K562 (cell line): Measurements from ENCODE around the gene ZG16B. TPM values are rescaled to one million over a fixed set of nuclear protein-coding genes. Genes with fewer than 3 reads are reported as not detected.

Experiments
- ATAC-seq: fragments of 200-7000 bp; cut with Tn5 transposase; 3 replicates; pipeline ENCODE4 v1.9.1; 2020; ENCODE audit warnings: moderate library complexity
- BruUV-seq: library from RNA; stranded (reverse); fragments of 400-500 nt; replicated peaks from 2 replicates; lab custom pipeline; 2021; lab: Mats Ljungman, UMichigan
- CTCF ChIA-PET: fragments of 300-600 bp; formaldehyde crosslinking; extraction: SDS; loops from one replicate; lab custom pipeline; 2021; ENCODE audit warnings: low intra/inter-chr PET ratio; lab: Yijun Ruan, JAX
- POLR2A ChIA-PET: fragments of 300-600, 350-650 bp; sonication (Branson Sonifier 250); formaldehyde crosslinking; extraction: SDS; loops from one replicate; lab custom pipeline; 2021; ENCODE audit warnings: antibody characterized with exemption, inconsistent platforms; lab: Yijun Ruan, JAX
- DNase-seq, 4 experiments: peaks; one replicate each; pipeline versions ENCODE4 v3.0.0 to v3.0.0-alpha.2; 2011 to 2018; ENCODE audit warnings: low spot score in 3 of 4, mixed read lengths in 3 of 4; ENCODE audit errors: extremely low read depth in 1 of 4
- FAIRE-seq: peaks from 2 replicates; lab custom pipeline; 2011; peaks lifted over from hg19 to GRCh38; lab: Jason Lieb, UNC
- H2AFZ ChIP-seq: 2 replicates; pipeline ENCODE4 v1.6.0; 2011; ENCODE audit warnings: low read depth, low read length, control low read depth, inconsistent platforms
- H3K27ac ChIP-seq: fragments of 200-600 bp; 3 replicates; pipeline ENCODE4 v1.8.0; 2011; ENCODE audit warnings: low read depth, mild to moderate bottlenecking, control low read depth, inconsistent platforms, low read length, moderate library complexity, mixed read lengths; ENCODE audit errors: extremely low read depth
- H3K27me3 ChIP-seq, 2 experiments: fragments of 300-600 bp in 1 of 2; 2 replicates in 1 of 2; 3 replicates in 1 of 2; pipeline versions ENCODE4 v1.6.0 to v1.8.0; 2011; ENCODE audit warnings: inconsistent platforms in 2 of 2, low read length in 2 of 2, mild to moderate bottlenecking in 1 of 2, mixed read lengths in 1 of 2, moderate library complexity in 1 of 2; ENCODE audit not compliant: control insufficient read depth in 2 of 2, insufficient read depth in 2 of 2
- H3K36me3 ChIP-seq: fragments of 300-600 bp; 3 replicates; pipeline ENCODE4 v1.8.0; 2011; ENCODE audit warnings: mild to moderate bottlenecking, low read length, inconsistent platforms; ENCODE audit not compliant: control insufficient read depth, insufficient read depth
- H3K4me1 ChIP-seq, 2 experiments: fragments of 200-600 bp in 1 of 2; replicated peaks in 1 of 2; 2 replicates in 1 of 2; 3 replicates in 1 of 2; pipeline versions ENCODE4 v1.5.1 to v1.8.0; 2011; ENCODE audit warnings: inconsistent platforms in 2 of 2, low read length in 2 of 2, mild to moderate bottlenecking in 1 of 2, mixed read lengths in 1 of 2, moderate library complexity in 1 of 2; ENCODE audit not compliant: control insufficient read depth in 2 of 2, insufficient read depth in 2 of 2
- H3K4me2 ChIP-seq: 2 replicates; pipeline ENCODE4 v1.6.1; 2011; ENCODE audit warnings: low read length, control low read depth, inconsistent platforms, mixed read lengths; ENCODE audit not compliant: insufficient read depth
- H3K4me3 ChIP-seq: fragments of 200-600 bp; sonication (generic), shearing (Covaris generic); 2 replicates; pipeline ENCODE4 v1.5.1; 2016; ENCODE audit warnings: control low read depth, inconsistent platforms
- H3K79me2 ChIP-seq: fragments of 200-600 bp; 3 replicates; pipeline ENCODE4 v1.8.0; 2011; ENCODE audit warnings: low read length, inconsistent platforms; ENCODE audit not compliant: control insufficient read depth, insufficient read depth
- H3K9ac ChIP-seq, 2 experiments: 2 replicates each; pipeline versions ENCODE4 v1.6.0 to v1.6.1; 2011; ENCODE audit warnings: low read depth in 2 of 2, low read length in 2 of 2, control low read depth in 1 of 2, inconsistent platforms in 1 of 2, mild to moderate bottlenecking in 1 of 2, mixed read lengths in 1 of 2; ENCODE audit not compliant: insufficient read depth in 1 of 2
- H3K9me1 ChIP-seq: one replicate; pipeline ENCODE4 v1.6.0; 2011; ENCODE audit warnings: inconsistent platforms, mild to moderate bottlenecking, low read length, moderate library complexity; ENCODE audit not compliant: control insufficient read depth, insufficient read depth
- H3K9me3 ChIP-seq: replicated peaks from 2 replicates; pipeline ENCODE4 v1.5.1; 2011; ENCODE audit warnings: low read depth, low read length, inconsistent platforms; ENCODE audit not compliant: control insufficient read depth, insufficient read depth
- H4K20me1 ChIP-seq: replicated peaks from 2 replicates; pipeline ENCODE4 v1.6.1; 2011; ENCODE audit warnings: low read length, inconsistent platforms, mixed read lengths; ENCODE audit not compliant: control insufficient read depth, insufficient read depth
- EHMT2 ChIP-seq: fragments of 450-650 bp; IDR thresholded peaks from 2 replicates; pipeline ENCODE4 v1.6.1; 2018; ENCODE audit warnings: antibody characterized with exemption
- MIER1 ChIP-seq: fragments of 450-650 bp; IDR thresholded peaks from 2 replicates; pipeline ENCODE4 v1.6.1; 2016; ENCODE audit warnings: antibody characterized with exemption, mild to moderate bottlenecking, low read depth
- POLR2G ChIP-seq: fragments of 200-400 bp; formaldehyde crosslinking; IDR thresholded peaks from 2 replicates; pipeline ENCODE4 v1.6.1; 2017; ENCODE audit warnings: low read depth, mild to moderate bottlenecking, antibody characterized with exemption, low read length, moderate library complexity
- POLR3G ChIP-seq: IDR thresholded peaks from 2 replicates; pipeline ENCODE4 v1.6.1; 2011; ENCODE audit not compliant: insufficient read length, insufficient replicate concordance; ENCODE audit errors: extremely low read depth
- SMAD1 ChIP-seq: fragments of 150-350 bp; IDR thresholded peaks from 2 replicates; pipeline ENCODE4 v1.6.1; 2014; ENCODE audit warnings: low read length, low read depth; ENCODE audit not compliant: partially characterized antibody
- WGBS: fragments of 100-300 bp; shearing (Covaris generic); methylation state at CpG from one replicate; pipeline ENCODE4 v1.1.6; 2016; ENCODE audit warnings: low coverage, mixed read lengths; ENCODE audit not compliant: insufficient coverage; ENCODE audit errors: missing lambda C conversion rate; 5-methylcytosine and 5-hydroxymethylcytosine counted together
- in situ Hi-C: fragments of 300-500 bp; cut with MboI; formaldehyde crosslinking; loops from 4 replicates; pipeline ENCODE4 v1.15.0; 2018; ENCODE audit warnings: inconsistent platforms, mixed read lengths
- intact Hi-C: fragments of 100-400 bp; cut with micrococcal nuclease; formaldehyde crosslinking; loops from 2 replicates; pipeline ENCODE4 v1.14.2; 2022
- polyA plus RNA-seq, 8 experiments: library from polyadenylated mRNA; depleted of rRNA in 4 of 8; stranded (reverse) in 5 of 8; unstranded in 3 of 8; fragments of >200 nt; fragmentation: Nextera tagmentation in 2 of 8; fragmentation: Illumina TruSeq in 1 of 8; extraction: Ambion mirVana in 2 of 8; extraction: Trizol in 1 of 8; gene quantifications; 2 replicates each; pipeline versions ENCODE4 v1.2.1 to v1.2.3, GENCODE V29; 2011 to 2014; ENCODE audit warnings: inconsistent platforms in 1 of 8, missing spikeins in 1 of 8
- total RNA-seq, 7 experiments: library from RNA; depleted of rRNA in 6 of 7; stranded (reverse); fragments of >200 nt in 6 of 7; fragmentation: Illumina TruSeq in 2 of 7; extraction: Trizol in 2 of 7; gene quantifications; 2 replicates each; pipeline versions ENCODE4 v1.2.1 to v1.2.3, GENCODE V29; 2011 to 2021; ENCODE audit warnings: low replicate concordance in 1 of 7
- TF ChIP-seq, protein P1 (sequence below), 2 experiments: fragments of 450-650 bp; formaldehyde crosslinking in 1 of 2; IDR thresholded peaks; 2 replicates each; pipeline versions ENCODE4 v1.4.0 to v1.6.1; 2014 to 2020; ENCODE audit warnings: mild to moderate bottlenecking in 2 of 2, borderline replicate concordance in 1 of 2, low read depth in 1 of 2

The ZG16B gene
- total and polyA plus RNA-seq, 9 of the 15 experiments (the other 6 are each of a cell fraction or from before 2014, with no cell fraction given), result 0.25 to 0.43 (median 0.34) TPM; not detected in 5

DNA sequence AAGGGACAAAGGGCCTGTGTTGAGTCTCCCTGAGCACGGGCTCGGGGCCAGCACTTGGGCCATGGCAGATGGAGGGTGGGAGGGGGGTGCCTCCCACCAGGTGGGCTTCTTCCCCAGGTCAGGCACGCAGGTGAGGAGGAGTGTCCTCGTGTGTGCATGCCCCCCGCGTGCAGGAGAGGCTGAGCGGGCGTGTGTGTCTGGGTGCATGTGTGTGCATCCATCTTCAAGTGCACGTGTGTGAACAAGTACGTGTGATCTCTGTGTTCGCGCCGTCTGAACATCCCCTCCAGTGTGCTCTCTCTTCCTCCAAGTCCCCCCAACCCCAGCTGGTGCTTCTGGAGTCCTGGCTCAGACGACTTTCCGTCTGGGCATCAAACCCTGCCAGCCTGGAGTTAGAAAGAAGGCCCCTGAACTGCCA lies 2.7 kb upstream of the ZG16B start:
- 11% methylated on average over 13 of the region's 15 CpGs for WGBS
- no peaks in the 10 kb centered on the region for H3K9me1 ChIP-seq
- H2AFZ ChIP-seq, result no peak overlapping the region
- H3K4me3 ChIP-seq, result no peak overlapping the region
- H3K27me3 ChIP-seq, result peaks cover 36 to 69% of the 10 kb centered on the region in 2 experiments
- H3K9me3 ChIP-seq, result no peaks in the 10 kb centered on the region
- CTCF ChIA-PET, result no interaction called here
- peaks cover 10% of the 10 kb centered on the region for H4K20me1 ChIP-seq
- TF ChIP-seq POLR3G (no peak), POLR2G (0 out of 2 replicates have a peak, but pooled peaks have one; percentile 15)
- POLR2A ChIA-PET, result interaction anchor here (0.6 to 2.4 kb wide), 2 partner anchors 12 to 196 kb away, joined by 3 to 8 read pairs; no protein-coding TSS in a partner anchor
- no peak for FAIRE-seq
- H3K27ac ChIP-seq, result no peak overlapping the region
- H3K4me2 ChIP-seq, result no peak overlapping the region
- in situ Hi-C loops, result no loop called here
- no peak for DNase-seq
- ATAC-seq, result no peak
- no peak overlapping the region for H3K9ac ChIP-seq
- H3K4me1 ChIP-seq, result peaks cover 0 to 33% of the 10 kb centered on the region in 2 experiments; a peak in 2 of 5 replicates
- no peaks in the 10 kb centered on the region for H3K79me2 ChIP-seq
- no TSS peak for BruUV-seq
- no peaks in the 10 kb centered on the region for H3K36me3 ChIP-seq
- intact Hi-C loops, result no loop called here

GRCh38 chr16:2827831-2828520 lies 2.1 kb upstream of the ZG16B start:
- TF ChIP-seq, protein P1, sequence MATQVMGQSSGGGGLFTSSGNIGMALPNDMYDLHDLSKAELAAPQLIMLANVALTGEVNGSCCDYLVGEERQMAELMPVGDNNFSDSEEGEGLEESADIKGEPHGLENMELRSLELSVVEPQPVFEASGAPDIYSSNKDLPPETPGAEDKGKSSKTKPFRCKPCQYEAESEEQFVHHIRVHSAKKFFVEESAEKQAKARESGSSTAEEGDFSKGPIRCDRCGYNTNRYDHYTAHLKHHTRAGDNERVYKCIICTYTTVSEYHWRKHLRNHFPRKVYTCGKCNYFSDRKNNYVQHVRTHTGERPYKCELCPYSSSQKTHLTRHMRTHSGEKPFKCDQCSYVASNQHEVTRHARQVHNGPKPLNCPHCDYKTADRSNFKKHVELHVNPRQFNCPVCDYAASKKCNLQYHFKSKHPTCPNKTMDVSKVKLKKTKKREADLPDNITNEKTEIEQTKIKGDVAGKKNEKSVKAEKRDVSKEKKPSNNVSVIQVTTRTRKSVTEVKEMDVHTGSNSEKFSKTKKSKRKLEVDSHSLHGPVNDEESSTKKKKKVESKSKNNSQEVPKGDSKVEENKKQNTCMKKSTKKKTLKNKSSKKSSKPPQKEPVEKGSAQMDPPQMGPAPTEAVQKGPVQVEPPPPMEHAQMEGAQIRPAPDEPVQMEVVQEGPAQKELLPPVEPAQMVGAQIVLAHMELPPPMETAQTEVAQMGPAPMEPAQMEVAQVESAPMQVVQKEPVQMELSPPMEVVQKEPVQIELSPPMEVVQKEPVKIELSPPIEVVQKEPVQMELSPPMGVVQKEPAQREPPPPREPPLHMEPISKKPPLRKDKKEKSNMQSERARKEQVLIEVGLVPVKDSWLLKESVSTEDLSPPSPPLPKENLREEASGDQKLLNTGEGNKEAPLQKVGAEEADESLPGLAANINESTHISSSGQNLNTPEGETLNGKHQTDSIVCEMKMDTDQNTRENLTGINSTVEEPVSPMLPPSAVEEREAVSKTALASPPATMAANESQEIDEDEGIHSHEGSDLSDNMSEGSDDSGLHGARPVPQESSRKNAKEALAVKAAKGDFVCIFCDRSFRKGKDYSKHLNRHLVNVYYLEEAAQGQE (IDR thresholded peaks at IDR 0.05; ENCODE audit: borderline replicate concordance), result peak; percentile 91
- TF ChIP-seq, protein P1 (CRISPR knock-in tag; IDR thresholded peaks at IDR 0.05; ENCODE audit: low read depth), result peak; percentile 73; the same call in 1 of the 2 replicates
- peak; percentile 81 for TF ChIP-seq MIER1
- no peak for TF ChIP-seq SMAD1
- TF ChIP-seq EHMT2, result peak; percentile 89
- Histone ChIP-seq H3K9me3 (no peaks in the 10 kb centered on the region), H4K20me1 (peaks cover 10% of the 10 kb centered on the region), H3K27ac (no peak overlapping the region), H2AFZ (no peak overlapping the region), H3K27me3 (peaks cover 41 to 74% of the 10 kb centered on the region in 2 experiments), H3K4me3 (no peak overlapping the region), H3K4me2 (no peak overlapping the region), H3K9ac (no peak overlapping the region), H3K4me1 (peaks cover 0 to 33% of the 10 kb centered on the region in 2 experiments; a peak in 2 of 5 replicates), H3K9me1 (no peaks in the 10 kb centered on the region), H3K36me3 (no peaks in the 10 kb centered on the region), H3K79me2 (no peaks in the 10 kb centered on the region)
- peak in 2 of 4 experiments; percentile 46 to 47 for DNase-seq
- ChIA-PET POLR2A (interaction anchor here (2.4 kb wide), 1 partner anchor 11 kb away, joined by 8 read pairs; no protein-coding TSS in a partner anchor), CTCF (no interaction called here)
- intact Hi-C loops, result no loop called here
- 9% methylated on average over 14 of the region's 14 CpGs for WGBS
- no TSS peak for BruUV-seq
- in situ Hi-C loops, result no loop called here
- FAIRE-seq, result no peak
- no peak for ATAC-seq
